HCT116 (cell line): ENCODE measurements around the gene PYDC2. TPM values are rescaled to one million over a fixed set of nuclear protein-coding genes. Genes with fewer than 3 reads are reported as not detected.

Experiments used
- ATAC-seq: fragments of 200-7000 bp; cut with Tn5 transposase; 2 replicates; pipeline ENCODE4 v1.9.1; 2020; ENCODE audit warnings: mild to moderate bottlenecking, moderate library complexity
- BruUV-seq: library from RNA; stranded (reverse); fragments of 400-500 nt; replicated peaks from 2 replicates; lab custom pipeline; 2021; lab: Mats Ljungman, UMichigan
- CTCF ChIA-PET: fragments of 300-600 bp; sonication (Branson Sonifier 250); formaldehyde crosslinking; loops from one replicate; lab custom pipeline; 2021; ENCODE audit warnings: antibody characterized with exemption; lab: Charles Lee
- POLR2A ChIA-PET: fragments of 300-600, 350-600 bp; sonication (Branson Sonifier 250); formaldehyde crosslinking; loops from one replicate; lab custom pipeline; 2021; ENCODE audit warnings: antibody characterized with exemption; lab: Charles Lee
- RAD21 ChIA-PET, 2 experiments: fragments of 300-600 bp; sonication (Branson Sonifier 250); formaldehyde crosslinking; loops; one replicate each; lab custom pipeline; 2023; ENCODE audit warnings: low total read pairs in 2 of 2; ENCODE audit not compliant: uncharacterized antibody in 2 of 2, unreplicated experiment in 2 of 2, low non-redundant PET in 1 of 2; lab: Charles Lee
- DNase-seq: peaks from one replicate; pipeline ENCODE4 v3.0.0-alpha.2; 2010; ENCODE audit warnings: low read depth, low spot score
- H2AFZ ChIP-seq: fragments of 200-600 bp; shearing (Covaris generic), sonication (generic); 2 replicates; pipeline ENCODE4 v1.6.1; 2017; ENCODE audit warnings: low read depth, mixed run types, mixed read lengths, antibody characterized with exemption, low read length; ENCODE audit not compliant: poor library complexity, severe bottlenecking
- H3K27ac ChIP-seq: 2 replicates; pipeline ENCODE4 v1.5.1; 2012; ENCODE audit warnings: low read depth, low read length
- H3K27me3 ChIP-seq: fragments of 200-600 bp; sonication (generic); 2 replicates; pipeline ENCODE4 v1.6.1; 2016; ENCODE audit warnings: mixed run types, low read length, mixed read lengths; ENCODE audit not compliant: insufficient read depth
- H3K36me3 ChIP-seq, 2 experiments: fragments of 200-500 bp in 1 of 2; fragments of 200-600 bp in 1 of 2; sonication (Bioruptor generic) in 1 of 2; sonication (generic) in 1 of 2; 2 replicates each; pipeline versions ENCODE4 v1.5.1 to v1.6.1; 2014 to 2016; ENCODE audit warnings: low read length in 2 of 2, inconsistent platforms in 1 of 2, mixed read lengths in 1 of 2, mixed run types in 1 of 2; ENCODE audit not compliant: insufficient read depth in 2 of 2, control insufficient read depth in 1 of 2
- H3K4me1 ChIP-seq, 2 experiments: fragments of 200-600 bp in 1 of 2; sonication (generic) in 1 of 2; 2 replicates each; pipeline versions ENCODE4 v1.5.1 to v1.6.1; 2012 to 2017; ENCODE audit warnings: low read length in 2 of 2, inconsistent platforms in 1 of 2, mild to moderate bottlenecking in 1 of 2, mixed read lengths in 1 of 2, mixed run types in 1 of 2, moderate library complexity in 1 of 2; ENCODE audit not compliant: insufficient read depth in 2 of 2, control insufficient read depth in 1 of 2
- H3K4me2 ChIP-seq: fragments of 200-600 bp; sonication (generic); 2 replicates; pipeline ENCODE4 v1.6.1; 2017; ENCODE audit warnings: mixed run types, low read length, mixed read lengths
- H3K4me3 ChIP-seq, 2 experiments: fragments of 200-600 bp in 1 of 2; sonication (generic) in 1 of 2; replicated peaks in 1 of 2; 2 replicates each; pipeline ENCODE4 v1.5.1; 2011 to 2016; ENCODE audit warnings: low read length in 2 of 2, control low read depth in 1 of 2, low read depth in 1 of 2, mild to moderate bottlenecking in 1 of 2, mixed read lengths in 1 of 2, mixed run types in 1 of 2
- H3K79me2 ChIP-seq: fragments of 200-600 bp; sonication (generic); 2 replicates; pipeline ENCODE4 v1.6.1; 2017; ENCODE audit warnings: mild to moderate bottlenecking, mixed run types, low read length, moderate library complexity, mixed read lengths; ENCODE audit not compliant: insufficient read depth
- H3K9ac ChIP-seq: fragments of 200-600 bp; sonication (generic); 2 replicates; pipeline ENCODE4 v1.6.1; 2016; ENCODE audit warnings: low read length, mixed read lengths
- H3K9me2 ChIP-seq: fragments of 200-600 bp; sonication (generic), shearing (Covaris generic); 2 replicates; pipeline ENCODE4 v1.6.1; 2017; ENCODE audit warnings: mixed run types, mild to moderate bottlenecking, moderate library complexity; ENCODE audit not compliant: insufficient read depth
- H3K9me3 ChIP-seq, 2 experiments: fragments of 200-500 bp in 1 of 2; fragments of 200-600 bp in 1 of 2; sonication (Bioruptor generic) in 1 of 2; sonication (generic) in 1 of 2; 2 replicates each; pipeline ENCODE4 v1.6.1; 2014 to 2017; ENCODE audit warnings: low read length in 2 of 2, mixed read lengths in 2 of 2, inconsistent platforms in 1 of 2, low read depth in 1 of 2, mild to moderate bottlenecking in 1 of 2, mixed run types in 1 of 2, moderate library complexity in 1 of 2; ENCODE audit not compliant: control insufficient read depth in 1 of 2, insufficient read depth in 1 of 2
- H4K20me1 ChIP-seq: fragments of 200-600 bp; sonication (generic), shearing (Covaris generic); 2 replicates; pipeline ENCODE4 v1.6.1; 2017; ENCODE audit warnings: mixed run types, mild to moderate bottlenecking, moderate library complexity; ENCODE audit not compliant: insufficient read depth
- ATF3 ChIP-seq: IDR thresholded peaks from 2 replicates; pipeline ENCODE4 v1.6.1; 2012
- CEBPB ChIP-seq: IDR thresholded peaks from 2 replicates; pipeline ENCODE4 v1.6.1; 2012; ENCODE audit warnings: low read depth
- CTCF ChIP-seq, 3 experiments: fragments of 200-600 bp in 1 of 3; sonication (generic) in 1 of 3; IDR thresholded peaks in 2 of 3; conservative IDR thresholded peaks in 1 of 3; 2 replicates each; pipeline ENCODE4 v1.5.1; 2012 to 2017; ENCODE audit warnings: low read depth in 2 of 3, low read length in 2 of 3, antibody characterized with exemption in 1 of 3, borderline replicate concordance in 1 of 3, control low read depth in 1 of 3, mild to moderate bottlenecking in 1 of 3, mixed read lengths in 1 of 3, mixed run types in 1 of 3, moderate library complexity in 1 of 3; ENCODE audit not compliant: insufficient read depth in 1 of 3
- EGR1 ChIP-seq: IDR thresholded peaks from 2 replicates; pipeline ENCODE4 v1.6.1; 2012; ENCODE audit warnings: low read depth
- EZH2 ChIP-seq: fragments of 200-600 bp; sonication (generic); IDR thresholded peaks from 2 replicates; pipeline ENCODE4 v1.6.1; 2017; ENCODE audit warnings: antibody characterized with exemption, mixed run types
- EZH2phosphoT487 ChIP-seq: fragments of 200-600 bp; IDR thresholded peaks from 2 replicates; pipeline ENCODE4 v1.6.1; 2018; ENCODE audit warnings: antibody characterized with exemption, borderline replicate concordance
- FOSL1 ChIP-seq: IDR thresholded peaks from 2 replicates; pipeline ENCODE4 v1.6.1; 2012; ENCODE audit warnings: low read depth
- MAX ChIP-seq: IDR thresholded peaks from 2 replicates; pipeline ENCODE4 v1.6.1; 2012
- POLR2A ChIP-seq: IDR thresholded peaks from 2 replicates; pipeline ENCODE4 v1.7.0; 2011; ENCODE audit warnings: borderline replicate concordance; ENCODE audit not compliant: insufficient read depth, insufficient read length; ENCODE audit errors: extremely low read depth
- POLR2AphosphoS5 ChIP-seq: IDR thresholded peaks from 2 replicates; pipeline ENCODE4 v1.6.1; 2011; ENCODE audit warnings: mild to moderate bottlenecking, low read depth, low read length, moderate library complexity
- RAD21 ChIP-seq: IDR thresholded peaks from 2 replicates; pipeline ENCODE4 v1.6.1; 2012; ENCODE audit warnings: low read depth, mild to moderate bottlenecking
- SIN3A ChIP-seq: IDR thresholded peaks from 2 replicates; pipeline ENCODE4 v1.6.1; 2012; ENCODE audit warnings: low read depth
- SP1 ChIP-seq: IDR thresholded peaks from 2 replicates; pipeline ENCODE4 v1.6.1; 2012; ENCODE audit warnings: low read depth
- TCF7L2 ChIP-seq: IDR thresholded peaks from 2 replicates; pipeline ENCODE4 v1.7.0; 2011; ENCODE audit warnings: borderline replicate concordance, inconsistent platforms; ENCODE audit not compliant: insufficient read depth, insufficient read length; ENCODE audit errors: extremely low read depth
- YY1 ChIP-seq: IDR thresholded peaks from 2 replicates; pipeline ENCODE4 v1.6.1; 2011; ENCODE audit warnings: low read length, low read depth, moderate library complexity, mild to moderate bottlenecking; ENCODE audit not compliant: insufficient replicate concordance; ENCODE audit errors: extremely low read depth
- ZBTB33 ChIP-seq: IDR thresholded peaks from 2 replicates; pipeline ENCODE4 v1.6.1; 2011; ENCODE audit warnings: mild to moderate bottlenecking, low read length, moderate library complexity; ENCODE audit not compliant: insufficient replicate concordance; ENCODE audit errors: extremely low read depth
- ZFX ChIP-seq: fragments of 450-650 bp; IDR thresholded peaks from 2 replicates; pipeline ENCODE4 v1.6.1; 2017
- intact Hi-C: fragments of 100-400 bp; cut with micrococcal nuclease; formaldehyde crosslinking; loops from 2 replicates; pipeline ENCODE4 v1.10.0; 2022
- total RNA-seq: library from RNA; stranded (reverse); gene quantifications from one replicate; pipeline ENCODE4 v1.2.1, GENCODE V29; 2021; ENCODE audit not compliant: unreplicated experiment

Gene PYDC2
- total RNA-seq, 1 experiment from 2014 or later = not detected

- TF ChIP-seq POLR2A = no peak
- no peak for TF ChIP-seq FOSL1
- no peak for TF ChIP-seq TCF7L2
- TF ChIP-seq EZH2 = no peak
- TF ChIP-seq SP1 = no peak
- TF ChIP-seq RAD21 = no peak
Observed at GRCh38 chr3:191417457-191417729, 43.6 kb upstream of the PYDC2 start (continued).

GRCh38 chr3:191420771-191421170, 40.2 kb upstream of the PYDC2 start:
- Histone ChIP-seq H3K9me2 (no peaks in the 10 kb centered on the region), H3K4me2 (no peak overlapping the region), H3K4me1 (no peaks in the 10 kb centered on the region), H3K9me3 (no peaks in the 10 kb centered on the region), H3K9ac (no peak overlapping the region), H3K27me3 (no peaks in the 10 kb centered on the region), H4K20me1 (no peaks in the 10 kb centered on the region), H2AFZ (no peak overlapping the region), H3K27ac (no peak overlapping the region), H3K36me3 (no peaks in the 10 kb centered on the region), H3K4me3 (no peak overlapping the region), H3K79me2 (no peaks in the 10 kb centered on the region)
- ChIA-PET RAD21 (interaction anchor here in 1 of 2 experiments (0.6 kb wide), 1 partner anchor 25 kb away, joined by 3 read pairs; no protein-coding TSS in a partner anchor), POLR2A (no interaction called here), CTCF (interaction anchor here (0.6 kb wide), 1 partner anchor 164 kb away, joined by 3 read pairs; no protein-coding TSS in a partner anchor)
- intact Hi-C loops = no loop called here
- DNase-seq (no peak), ATAC-seq (no peak)
- no TSS peak for BruUV-seq
- TF ChIP-seq ZBTB33 (no peak), EZH2 (no peak), SIN3A (no peak), RAD21 (no peak), ZFX (no peak), EGR1 (no peak), FOSL1 (no peak), SP1 (no peak), TCF7L2 (no peak), MAX (no peak), POLR2AphosphoS5 (no peak), EZH2phosphoT487 (no peak), CTCF (IDR thresholded peaks at IDR 0.05 in 2 of 3, conservative IDR thresholded peaks at IDR 0.05 in 1 of 3; ENCODE audit: borderline replicate concordance in 1 of 3, insufficient read depth in 1 of 3, low read depth in 2 of 3, low read length in 2 of 3) (no peak), ATF3 (no peak), CEBPB (no peak), YY1 (no peak), POLR2A (no peak)
